HCT116 (cell line): ENCODE results near the gene CERKL. TPM values are rescaled to one million over a fixed set of nuclear protein-coding genes. Genes with fewer than 3 reads are reported as not detected.

ENCODE experiments used
- ATAC-seq: fragments of 200-7000 bp; cut with Tn5 transposase; 2 replicates; pipeline ENCODE4 v1.9.1; 2020; ENCODE audit warnings: mild to moderate bottlenecking, moderate library complexity
- BruUV-seq: library from RNA; stranded (reverse); fragments of 400-500 nt; replicated peaks from 2 replicates; lab custom pipeline; 2021; lab: Mats Ljungman, UMichigan
- CTCF ChIA-PET: fragments of 300-600 bp; sonication (Branson Sonifier 250); formaldehyde crosslinking; loops from one replicate; lab custom pipeline; 2021; ENCODE audit warnings: antibody characterized with exemption; lab: Charles Lee
- POLR2A ChIA-PET: fragments of 300-600, 350-600 bp; sonication (Branson Sonifier 250); formaldehyde crosslinking; loops from one replicate; lab custom pipeline; 2021; ENCODE audit warnings: antibody characterized with exemption; lab: Charles Lee
- RAD21 ChIA-PET, 2 experiments: fragments of 300-600 bp; sonication (Branson Sonifier 250); formaldehyde crosslinking; loops; one replicate each; lab custom pipeline; 2023; ENCODE audit warnings: low total read pairs in 2 of 2; ENCODE audit not compliant: uncharacterized antibody in 2 of 2, unreplicated experiment in 2 of 2, low non-redundant PET in 1 of 2; lab: Charles Lee
- DNase-seq: peaks from one replicate; pipeline ENCODE4 v3.0.0-alpha.2; 2010; ENCODE audit warnings: low read depth, low spot score
- H2AFZ ChIP-seq: fragments of 200-600 bp; shearing (Covaris generic), sonication (generic); 2 replicates; pipeline ENCODE4 v1.6.1; 2017; ENCODE audit warnings: low read depth, mixed run types, mixed read lengths, antibody characterized with exemption, low read length; ENCODE audit not compliant: poor library complexity, severe bottlenecking
- H3K27ac ChIP-seq: 2 replicates; pipeline ENCODE4 v1.5.1; 2012; ENCODE audit warnings: low read depth, low read length
- H3K27me3 ChIP-seq: fragments of 200-600 bp; sonication (generic); 2 replicates; pipeline ENCODE4 v1.6.1; 2016; ENCODE audit warnings: mixed run types, low read length, mixed read lengths; ENCODE audit not compliant: insufficient read depth
- H3K36me3 ChIP-seq, 2 experiments: fragments of 200-500 bp in 1 of 2; fragments of 200-600 bp in 1 of 2; sonication (Bioruptor generic) in 1 of 2; sonication (generic) in 1 of 2; 2 replicates each; pipeline versions ENCODE4 v1.5.1 to v1.6.1; 2014 to 2016; ENCODE audit warnings: low read length in 2 of 2, inconsistent platforms in 1 of 2, mixed read lengths in 1 of 2, mixed run types in 1 of 2; ENCODE audit not compliant: insufficient read depth in 2 of 2, control insufficient read depth in 1 of 2
- H3K4me1 ChIP-seq, 2 experiments: fragments of 200-600 bp in 1 of 2; sonication (generic) in 1 of 2; 2 replicates each; pipeline versions ENCODE4 v1.5.1 to v1.6.1; 2012 to 2017; ENCODE audit warnings: low read length in 2 of 2, inconsistent platforms in 1 of 2, mild to moderate bottlenecking in 1 of 2, mixed read lengths in 1 of 2, mixed run types in 1 of 2, moderate library complexity in 1 of 2; ENCODE audit not compliant: insufficient read depth in 2 of 2, control insufficient read depth in 1 of 2
- H3K4me2 ChIP-seq: fragments of 200-600 bp; sonication (generic); 2 replicates; pipeline ENCODE4 v1.6.1; 2017; ENCODE audit warnings: mixed run types, low read length, mixed read lengths
- H3K4me3 ChIP-seq, 2 experiments: fragments of 200-600 bp in 1 of 2; sonication (generic) in 1 of 2; replicated peaks in 1 of 2; 2 replicates each; pipeline ENCODE4 v1.5.1; 2011 to 2016; ENCODE audit warnings: low read length in 2 of 2, control low read depth in 1 of 2, low read depth in 1 of 2, mild to moderate bottlenecking in 1 of 2, mixed read lengths in 1 of 2, mixed run types in 1 of 2
- H3K79me2 ChIP-seq: fragments of 200-600 bp; sonication (generic); 2 replicates; pipeline ENCODE4 v1.6.1; 2017; ENCODE audit warnings: mild to moderate bottlenecking, mixed run types, low read length, moderate library complexity, mixed read lengths; ENCODE audit not compliant: insufficient read depth
- H3K9ac ChIP-seq: fragments of 200-600 bp; sonication (generic); 2 replicates; pipeline ENCODE4 v1.6.1; 2016; ENCODE audit warnings: low read length, mixed read lengths
- H3K9me2 ChIP-seq: fragments of 200-600 bp; sonication (generic), shearing (Covaris generic); 2 replicates; pipeline ENCODE4 v1.6.1; 2017; ENCODE audit warnings: mixed run types, mild to moderate bottlenecking, moderate library complexity; ENCODE audit not compliant: insufficient read depth
- H3K9me3 ChIP-seq, 2 experiments: fragments of 200-500 bp in 1 of 2; fragments of 200-600 bp in 1 of 2; sonication (Bioruptor generic) in 1 of 2; sonication (generic) in 1 of 2; 2 replicates each; pipeline ENCODE4 v1.6.1; 2014 to 2017; ENCODE audit warnings: low read length in 2 of 2, mixed read lengths in 2 of 2, inconsistent platforms in 1 of 2, low read depth in 1 of 2, mild to moderate bottlenecking in 1 of 2, mixed run types in 1 of 2, moderate library complexity in 1 of 2; ENCODE audit not compliant: control insufficient read depth in 1 of 2, insufficient read depth in 1 of 2
- H4K20me1 ChIP-seq: fragments of 200-600 bp; sonication (generic), shearing (Covaris generic); 2 replicates; pipeline ENCODE4 v1.6.1; 2017; ENCODE audit warnings: mixed run types, mild to moderate bottlenecking, moderate library complexity; ENCODE audit not compliant: insufficient read depth
- ATF3 ChIP-seq: IDR thresholded peaks from 2 replicates; pipeline ENCODE4 v1.6.1; 2012
- CBX3 ChIP-seq: IDR thresholded peaks from 2 replicates; pipeline ENCODE4 v1.6.1; 2012; ENCODE audit warnings: low read depth
- CEBPB ChIP-seq: IDR thresholded peaks from 2 replicates; pipeline ENCODE4 v1.6.1; 2012; ENCODE audit warnings: low read depth
- CTCF ChIP-seq, 3 experiments: fragments of 200-600 bp in 1 of 3; sonication (generic) in 1 of 3; IDR thresholded peaks in 2 of 3; conservative IDR thresholded peaks in 1 of 3; 2 replicates each; pipeline ENCODE4 v1.5.1; 2012 to 2017; ENCODE audit warnings: low read depth in 2 of 3, low read length in 2 of 3, antibody characterized with exemption in 1 of 3, borderline replicate concordance in 1 of 3, control low read depth in 1 of 3, mild to moderate bottlenecking in 1 of 3, mixed read lengths in 1 of 3, mixed run types in 1 of 3, moderate library complexity in 1 of 3; ENCODE audit not compliant: insufficient read depth in 1 of 3
- ELF1 ChIP-seq: IDR thresholded peaks from 2 replicates; pipeline ENCODE4 v1.6.1; 2012; ENCODE audit warnings: low read depth, borderline replicate concordance
- EZH2 ChIP-seq: fragments of 200-600 bp; sonication (generic); IDR thresholded peaks from 2 replicates; pipeline ENCODE4 v1.6.1; 2017; ENCODE audit warnings: antibody characterized with exemption, mixed run types
- EZH2phosphoT487 ChIP-seq: fragments of 200-600 bp; IDR thresholded peaks from 2 replicates; pipeline ENCODE4 v1.6.1; 2018; ENCODE audit warnings: antibody characterized with exemption, borderline replicate concordance
- FOSL1 ChIP-seq: IDR thresholded peaks from 2 replicates; pipeline ENCODE4 v1.6.1; 2012; ENCODE audit warnings: low read depth
- POLR2A ChIP-seq: IDR thresholded peaks from 2 replicates; pipeline ENCODE4 v1.7.0; 2011; ENCODE audit warnings: borderline replicate concordance; ENCODE audit not compliant: insufficient read depth, insufficient read length; ENCODE audit errors: extremely low read depth
- POLR2AphosphoS5 ChIP-seq: IDR thresholded peaks from 2 replicates; pipeline ENCODE4 v1.6.1; 2011; ENCODE audit warnings: mild to moderate bottlenecking, low read depth, low read length, moderate library complexity
- RAD21 ChIP-seq: IDR thresholded peaks from 2 replicates; pipeline ENCODE4 v1.6.1; 2012; ENCODE audit warnings: low read depth, mild to moderate bottlenecking
- SIN3A ChIP-seq: IDR thresholded peaks from 2 replicates; pipeline ENCODE4 v1.6.1; 2012; ENCODE audit warnings: low read depth
- SP1 ChIP-seq: IDR thresholded peaks from 2 replicates; pipeline ENCODE4 v1.6.1; 2012; ENCODE audit warnings: low read depth
- YY1 ChIP-seq: IDR thresholded peaks from 2 replicates; pipeline ENCODE4 v1.6.1; 2011; ENCODE audit warnings: low read length, low read depth, moderate library complexity, mild to moderate bottlenecking; ENCODE audit not compliant: insufficient replicate concordance; ENCODE audit errors: extremely low read depth
- ZBTB33 ChIP-seq: IDR thresholded peaks from 2 replicates; pipeline ENCODE4 v1.6.1; 2011; ENCODE audit warnings: mild to moderate bottlenecking, low read length, moderate library complexity; ENCODE audit not compliant: insufficient replicate concordance; ENCODE audit errors: extremely low read depth
- intact Hi-C: fragments of 100-400 bp; cut with micrococcal nuclease; formaldehyde crosslinking; loops from 2 replicates; pipeline ENCODE4 v1.10.0; 2022
- total RNA-seq: library from RNA; stranded (reverse); gene quantifications from one replicate; pipeline ENCODE4 v1.2.1, GENCODE V29; 2021; ENCODE audit not compliant: unreplicated experiment

Gene CERKL
- total RNA-seq, 1 experiment from 2014 or later = 0.66 TPM

- no peaks in the 10 kb centered on the region for H3K27me3 ChIP-seq
- H4K20me1 ChIP-seq = no peaks in the 10 kb centered on the region
- H3K4me1 ChIP-seq = no peaks in the 10 kb centered on the region
- no peak overlapping the region for H3K4me2 ChIP-seq
- H3K9ac ChIP-seq = no peak overlapping the region
- H3K4me3 ChIP-seq = no peak overlapping the region
- no peak overlapping the region for H2AFZ ChIP-seq
- H3K9me3 ChIP-seq = no peaks in the 10 kb centered on the region
- no peaks in the 10 kb centered on the region for H3K36me3 ChIP-seq
- no peaks in the 10 kb centered on the region for H3K9me2 ChIP-seq
- no TSS peak for BruUV-seq
- ChIA-PET CTCF (interaction anchor here (1.5 kb wide), 1 partner anchor 14 kb away, joined by 6 read pairs; no protein-coding TSS in a partner anchor), RAD21 (no interaction called here)
- ATAC-seq = no peak
- no peak for TF ChIP-seq FOSL1
- TF ChIP-seq EZH2phosphoT487 = no peak
- no peak for TF ChIP-seq CEBPB
- TF ChIP-seq EZH2 = no peak
- TF ChIP-seq RAD21 = no peak
- TF ChIP-seq ATF3 = no peak
- TF ChIP-seq YY1 = no peak
- TF ChIP-seq, all 23 proteins: peak for 0
- no peaks in the 10 kb centered on the region for H3K79me2 ChIP-seq
- POLR2A ChIA-PET = no interaction called here
- no peak overlapping the region for H3K27ac ChIP-seq
- no peak for DNase-seq
- intact Hi-C loops = no loop called here
These were observed 70.3 kb downstream of the CERKL start for GRCh38 chr2:181586569-181587081.

- no TSS peak for BruUV-seq
- POLR2A ChIA-PET = no interaction called here
- TF ChIP-seq SP1 (no peak), CTCF (IDR thresholded peaks at IDR 0.05 in 2 of 3, conservative IDR thresholded peaks at IDR 0.05 in 1 of 3; ENCODE audit: borderline replicate concordance in 1 of 3, insufficient read depth in 1 of 3, low read depth in 2 of 3, low read length in 2 of 3) (no peak), EZH2 (no peak), EZH2phosphoT487 (no peak), ELF1 (no peak), POLR2A (no peak), CBX3 (no peak), SIN3A (no peak), ZBTB33 (no peak), POLR2AphosphoS5 (no peak), FOSL1 (no peak)
These were observed 71.2 kb downstream of the CERKL start for GRCh38 chr2:181585732-181586131.

More at GRCh38 chr2:181585732-181586131, 71.2 kb downstream of the CERKL start:
- no peak for DNase-seq
- Histone ChIP-seq H3K9ac (no peak overlapping the region), H3K36me3 (no peaks in the 10 kb centered on the region), H3K9me3 (no peaks in the 10 kb centered on the region), H3K4me1 (no peaks in the 10 kb centered on the region), H3K4me2 (no peak overlapping the region), H3K27ac (no peak overlapping the region), H3K4me3 (no peak overlapping the region), H3K27me3 (no peaks in the 10 kb centered on the region), H2AFZ (no peak overlapping the region), H3K9me2 (no peaks in the 10 kb centered on the region), H4K20me1 (no peaks in the 10 kb centered on the region), H3K79me2 (no peaks in the 10 kb centered on the region)
- ChIA-PET RAD21 (no interaction called here), CTCF (no interaction called here)
- no peak for ATAC-seq
- intact Hi-C loops = no loop called here
